Esophagus muscularis mucosa (tissue), 4 donors: Measurements from ENCODE around the gene REEP6. TPM values are rescaled to one million over a fixed set of nuclear protein-coding genes. Genes with fewer than 3 reads are reported as not detected.

Experiments
- DNase-seq: peaks from one replicate; pipeline ENCODE4 v3.0.0-alpha.2; 2017; ENCODE audit errors: extremely low spot score
- H3K27ac ChIP-seq, 4 donors: fragments of 200-600 bp; sonication (generic); replicated peaks in 1 of 4; 1 replicate in 3 of 4; 2 replicates in 1 of 4; pipeline ENCODE4 v1.5.1; 2016 to 2019; ENCODE audit warnings: mild to moderate bottlenecking in 1 of 4
- H3K27me3 ChIP-seq, 4 donors: fragments of 200-600 bp; sonication (generic); one replicate each; pipeline versions ENCODE4 v1.5.1 to v1.6.0; 2016 to 2019
- H3K36me3 ChIP-seq, 4 donors: fragments of 200-600 bp; sonication (generic); one replicate each; pipeline ENCODE4 v1.5.1; 2016 to 2019
- H3K4me1 ChIP-seq, 4 donors: fragments of 200-600 bp; sonication (generic); one replicate each; pipeline ENCODE4 v1.5.1; 2016 to 2019
- H3K4me3 ChIP-seq, 4 donors: fragments of 200-600 bp; sonication (generic); 1 replicate in 2 of 4; 2 replicates in 2 of 4; pipeline ENCODE4 v1.5.1; 2016 to 2019; ENCODE audit warnings: mild to moderate bottlenecking in 4 of 4, moderate library complexity in 1 of 4
- H3K9me3 ChIP-seq, 4 donors: fragments of 200-600 bp; sonication (generic); 1 replicate in 3 of 4; 2 replicates in 1 of 4; pipeline ENCODE4 v1.5.1; 2016 to 2019
- EP300 ChIP-seq: sonication (generic); formaldehyde crosslinking; IDR thresholded peaks from one replicate; pipeline ENCODE4 v1.6.1; 2017; ENCODE audit warnings: antibody characterized with exemption
- POLR2A ChIP-seq: fragments of 450-650 bp; IDR thresholded peaks from one replicate; pipeline ENCODE4 v1.6.1; 2017; ENCODE audit warnings: antibody characterized with exemption, moderate library complexity, mild to moderate bottlenecking, low read depth
- POLR2AphosphoS5 ChIP-seq, 2 donors: sonication (generic); formaldehyde crosslinking; IDR thresholded peaks; one replicate each; pipeline ENCODE4 v1.6.1; 2017; ENCODE audit warnings: antibody characterized with exemption in 2 of 2
- WGBS: methylation state at CpG from one replicate; pipeline ENCODE4 v1.1.5; 2018; 5-methylcytosine and 5-hydroxymethylcytosine counted together
- intact Hi-C: fragments of 100-400 bp; cut with DNase I; formaldehyde crosslinking; loops from one replicate; pipeline ENCODE4 v1.15.1; 2023
- total RNA-seq, 4 donors: library from RNA; depleted of rRNA; stranded (reverse); fragments of >200 nt; gene quantifications; one replicate each; pipeline versions ENCODE4 v1.1.0 to v1.2.1, GENCODE V29; 2016
- TF ChIP-seq, protein P1 (sequence below), 3 experiments: fragments of 200-600 bp in 2 of 3; fragments of 450-650 bp in 1 of 3; sonication (generic) in 2 of 3; IDR thresholded peaks; one replicate each; pipeline ENCODE4 v1.5.1; 2017 to 2019; ENCODE audit warnings: antibody characterized with exemption in 3 of 3, mild to moderate bottlenecking in 2 of 3, moderate library complexity in 1 of 3

REEP6 gene
- total RNA-seq, 4 donors from 2014 or later, result 0.23 to 2.3 (median 0.99) TPM; not detected in 1

GRCh38 chr19:1450735-1451731 is 39.9 kb upstream of the REEP6 start:
- DNase-seq, result no peak
- WGBS, result 65% methylated on average over 18 of the region's 22 CpGs
- no peak overlapping the region for H3K27ac ChIP-seq
- peaks cover 19 to 60% (median 54%) of the 10 kb centered on the region in 4 donors for H3K4me1 ChIP-seq
- H3K27me3 ChIP-seq, result peaks cover 13 to 100% (median 92%) of the 10 kb centered on the region in 4 donors
- H3K36me3 ChIP-seq, result no peaks in the 10 kb centered on the region
- TF ChIP-seq EP300, result no peak
- no peak for TF ChIP-seq POLR2A
- no peak for TF ChIP-seq POLR2AphosphoS5 (IDR thresholded peaks at IDR 0.05)
- TF ChIP-seq, protein P1, sequence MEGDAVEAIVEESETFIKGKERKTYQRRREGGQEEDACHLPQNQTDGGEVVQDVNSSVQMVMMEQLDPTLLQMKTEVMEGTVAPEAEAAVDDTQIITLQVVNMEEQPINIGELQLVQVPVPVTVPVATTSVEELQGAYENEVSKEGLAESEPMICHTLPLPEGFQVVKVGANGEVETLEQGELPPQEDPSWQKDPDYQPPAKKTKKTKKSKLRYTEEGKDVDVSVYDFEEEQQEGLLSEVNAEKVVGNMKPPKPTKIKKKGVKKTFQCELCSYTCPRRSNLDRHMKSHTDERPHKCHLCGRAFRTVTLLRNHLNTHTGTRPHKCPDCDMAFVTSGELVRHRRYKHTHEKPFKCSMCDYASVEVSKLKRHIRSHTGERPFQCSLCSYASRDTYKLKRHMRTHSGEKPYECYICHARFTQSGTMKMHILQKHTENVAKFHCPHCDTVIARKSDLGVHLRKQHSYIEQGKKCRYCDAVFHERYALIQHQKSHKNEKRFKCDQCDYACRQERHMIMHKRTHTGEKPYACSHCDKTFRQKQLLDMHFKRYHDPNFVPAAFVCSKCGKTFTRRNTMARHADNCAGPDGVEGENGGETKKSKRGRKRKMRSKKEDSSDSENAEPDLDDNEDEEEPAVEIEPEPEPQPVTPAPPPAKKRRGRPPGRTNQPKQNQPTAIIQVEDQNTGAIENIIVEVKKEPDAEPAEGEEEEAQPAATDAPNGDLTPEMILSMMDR (IDR thresholded peaks at IDR 0.05), result no peak
- intact Hi-C loops, result no loop called here
- no peak overlapping the region for H3K4me3 ChIP-seq
- H3K9me3 ChIP-seq, result no peaks in the 10 kb centered on the region

GRCh38 chr19:1451916-1452801 is 38.8 kb upstream of the REEP6 start:
- intact Hi-C loops, result no loop called here
- Histone ChIP-seq H3K4me3 (no peak overlapping the region), H3K4me1 (peaks cover 8 to 60% (median 52%) of the 10 kb centered on the region in 4 donors), H3K27ac (no peak overlapping the region), H3K36me3 (no peaks in the 10 kb centered on the region), H3K27me3 (peaks cover 4 to 100% (median 92%) of the 10 kb centered on the region in 4 donors), H3K9me3 (no peaks in the 10 kb centered on the region)
- TF ChIP-seq EP300, result no peak
- no peak for TF ChIP-seq POLR2A
- TF ChIP-seq, protein P1 (IDR thresholded peaks at IDR 0.05), result no peak
- no peak for TF ChIP-seq POLR2AphosphoS5 (IDR thresholded peaks at IDR 0.05)
- 19% methylated on average over 24 of the region's 39 CpGs for WGBS
- DNase-seq, result no peak

DNA sequence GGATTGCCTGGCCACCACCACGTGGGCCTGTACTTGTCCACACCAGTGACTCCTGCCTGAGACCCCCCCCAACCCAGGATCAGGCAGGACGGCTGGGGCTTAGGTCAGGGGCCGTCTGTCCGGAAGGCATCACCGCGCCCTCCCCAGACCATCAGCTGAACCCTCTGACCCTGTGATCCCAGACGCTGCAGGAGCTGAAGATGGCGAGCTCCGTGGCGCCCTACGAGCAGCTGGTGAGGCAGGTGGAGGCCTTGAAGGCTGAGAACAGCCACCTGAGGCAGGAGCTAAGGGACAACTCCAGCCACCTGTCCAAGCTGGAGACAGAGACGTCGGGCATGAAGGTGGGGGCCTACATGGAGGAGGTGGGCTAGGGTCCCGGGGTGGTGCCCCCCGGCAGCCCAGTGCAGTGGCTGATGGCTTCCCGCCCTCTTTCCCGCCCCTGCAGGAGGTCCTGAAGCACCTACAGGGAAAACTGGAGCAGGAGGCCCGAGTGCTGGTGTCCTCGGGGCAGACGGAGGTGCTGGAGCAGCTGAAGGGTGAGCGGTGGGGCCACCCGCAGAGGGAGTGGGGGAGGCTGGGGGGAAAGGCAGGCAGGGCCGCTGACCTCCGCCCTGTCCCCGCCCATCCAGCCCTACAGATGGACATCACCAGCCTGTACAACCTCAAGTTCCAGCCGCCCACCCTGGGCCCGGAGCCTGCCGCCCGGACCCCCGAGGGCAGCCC is 38.0 kb upstream of the REEP6 start:
- DNase-seq, result no peak
- whole genome bisulfite sequencing, result 47% methylated on average over 12 of the region's 30 CpGs
- Histone ChIP-seq H3K4me1 (peaks cover 8 to 59% (median 51%) of the 10 kb centered on the region in 4 donors), H3K4me3 (no peak overlapping the region), H3K36me3 (no peaks in the 10 kb centered on the region), H3K9me3 (no peaks in the 10 kb centered on the region), H3K27me3 (peaks cover 4 to 100% (median 90%) of the 10 kb centered on the region in 4 donors), H3K27ac (peak overlapping the region in 1 of 4 donors; percentile 18)
- TF ChIP-seq POLR2AphosphoS5 (IDR thresholded peaks at IDR 0.05) (no peak), POLR2A (no peak), EP300 (no peak)
- TF ChIP-seq, protein P1 (IDR thresholded peaks at IDR 0.05), result no peak
- intact Hi-C loops, result no loop called here
